ENCODE data around the gene PDZK1IP1.

The PDZK1IP1 gene

DNA sequence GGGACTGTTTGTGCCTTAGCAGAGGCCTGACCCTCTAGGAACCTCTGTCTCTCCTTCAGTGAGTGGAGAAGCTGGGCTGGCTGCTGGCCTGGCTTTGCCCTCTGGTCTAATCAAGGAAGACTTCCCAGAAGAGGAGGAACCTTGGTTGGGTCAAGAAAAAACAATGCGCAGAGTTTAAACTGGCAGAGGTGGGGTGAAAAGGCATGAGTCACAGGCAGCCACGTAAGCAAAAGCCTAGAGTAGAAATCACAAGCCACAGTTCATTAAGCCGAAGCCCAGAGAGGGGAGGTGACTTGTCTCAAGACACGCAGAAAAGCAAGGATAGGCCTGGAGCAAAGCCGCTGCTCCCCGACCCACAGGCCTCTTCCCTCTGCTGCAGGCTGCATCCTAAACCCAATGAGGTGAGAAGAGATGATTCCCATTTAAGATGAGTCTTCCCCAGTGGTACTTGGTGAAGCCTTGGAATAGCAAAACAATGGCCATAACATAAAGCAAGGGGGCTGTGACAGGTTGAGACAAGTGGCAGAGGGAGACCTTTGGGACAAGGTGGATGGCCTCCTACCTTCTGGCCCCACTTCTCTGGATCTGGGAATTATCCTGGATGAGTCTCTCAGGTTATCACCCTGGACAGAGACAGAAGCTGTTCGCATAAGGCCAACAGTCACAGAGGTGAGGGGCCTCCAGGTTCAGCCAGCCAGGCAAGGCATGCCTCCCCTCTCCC lies 7.7 kb downstream of the PDZK1IP1 start:
- no peak overlapping the region for H3K4me3 ChIP-seq (ENCODE audit: low read depth in 1 of 2, low read length in 2 of 2)
- H3K4me1 ChIP-seq (ENCODE audit: control insufficient read depth in 1 of 2, insufficient read depth in 2 of 2, low read length in 2 of 2): peaks cover 14 to 29% of the 10 kb centered on the region in 2 donors

DNA sequence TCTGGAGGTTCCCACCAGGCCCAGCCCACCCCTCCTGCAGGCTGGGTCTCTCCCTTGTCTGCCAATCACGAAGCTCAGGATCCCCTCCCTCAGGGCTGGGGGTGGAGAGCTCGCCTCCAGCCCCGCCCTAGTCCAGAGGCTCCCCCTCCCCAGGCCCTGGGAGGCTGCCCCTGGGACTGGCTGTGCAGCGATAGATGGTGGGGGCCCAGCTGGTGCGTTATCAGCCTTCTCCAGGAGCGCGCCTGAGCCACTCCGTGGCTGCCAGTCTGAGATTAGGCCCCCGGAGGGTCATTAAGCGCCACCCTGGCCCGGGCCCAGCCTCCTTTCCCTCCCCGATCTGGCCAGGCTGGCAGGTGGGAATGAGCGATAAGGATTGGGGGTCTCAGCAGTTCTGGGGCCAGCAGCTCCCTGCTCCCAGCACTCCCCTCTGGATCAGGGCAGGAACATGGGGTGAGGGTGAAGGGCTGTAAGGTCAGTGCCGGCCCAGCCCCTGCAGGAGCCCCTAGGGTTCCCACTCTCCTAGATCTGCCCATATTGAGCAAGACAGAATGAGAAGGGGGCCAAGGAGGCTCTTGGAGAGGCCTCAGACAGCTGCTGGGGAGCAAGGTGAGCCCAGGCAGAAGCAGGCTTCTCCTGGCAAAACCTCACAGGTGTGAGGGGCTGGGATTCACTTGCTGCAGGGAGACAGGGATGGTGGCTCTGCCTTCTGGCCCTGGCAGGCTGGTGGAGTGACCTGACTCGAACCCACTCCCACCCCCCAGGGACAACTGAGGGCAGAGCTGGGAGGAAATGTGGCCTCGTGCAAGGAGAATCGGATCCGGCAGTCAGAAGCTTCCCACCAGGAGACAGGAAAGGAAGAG lies 8.5 kb downstream of the PDZK1IP1 start:
- Histone ChIP-seq H3K36me3 (ENCODE audit: control insufficient read depth in 1 of 2, insufficient read depth in 2 of 2, low read length in 2 of 2) (no peaks in the 10 kb centered on the region), H3K27me3 (ENCODE audit: control insufficient read depth in 1 of 2, insufficient read depth in 2 of 2, low read length in 2 of 2) (peaks cover 0 to 6% of the 10 kb centered on the region in 2 donors), H3K9ac (ENCODE audit: low read depth in 1 of 2, low read length in 2 of 2) (no peak overlapping the region), H3K27ac (ENCODE audit: low read depth, low read length) (no peak overlapping the region), H3K9me3 (ENCODE audit: control insufficient read depth in 1 of 2, low read length in 2 of 2) (no peaks in the 10 kb centered on the region), H3K4me3 (ENCODE audit: low read depth in 1 of 2, low read length in 2 of 2) (no peak overlapping the region), H3K4me1 (ENCODE audit: control insufficient read depth in 1 of 2, insufficient read depth in 2 of 2, low read length in 2 of 2) (peaks cover 14 to 27% of the 10 kb centered on the region in 2 donors)

More for the DNA sequence above, 7.7 kb downstream of the PDZK1IP1 start:
- no peaks in the 10 kb centered on the region for H3K9me3 ChIP-seq (ENCODE audit: control insufficient read depth in 1 of 2, low read length in 2 of 2)
- no peaks in the 10 kb centered on the region for H3K36me3 ChIP-seq (ENCODE audit: control insufficient read depth in 1 of 2, insufficient read depth in 2 of 2, low read length in 2 of 2)
- H3K9ac ChIP-seq (ENCODE audit: low read depth in 1 of 2, low read length in 2 of 2): no peak overlapping the region
- no peak overlapping the region for H3K27ac ChIP-seq (ENCODE audit: low read depth, low read length)
- peaks cover 0 to 6% of the 10 kb centered on the region in 2 donors for H3K27me3 ChIP-seq (ENCODE audit: control insufficient read depth in 1 of 2, insufficient read depth in 2 of 2, low read length in 2 of 2)

DNA sequence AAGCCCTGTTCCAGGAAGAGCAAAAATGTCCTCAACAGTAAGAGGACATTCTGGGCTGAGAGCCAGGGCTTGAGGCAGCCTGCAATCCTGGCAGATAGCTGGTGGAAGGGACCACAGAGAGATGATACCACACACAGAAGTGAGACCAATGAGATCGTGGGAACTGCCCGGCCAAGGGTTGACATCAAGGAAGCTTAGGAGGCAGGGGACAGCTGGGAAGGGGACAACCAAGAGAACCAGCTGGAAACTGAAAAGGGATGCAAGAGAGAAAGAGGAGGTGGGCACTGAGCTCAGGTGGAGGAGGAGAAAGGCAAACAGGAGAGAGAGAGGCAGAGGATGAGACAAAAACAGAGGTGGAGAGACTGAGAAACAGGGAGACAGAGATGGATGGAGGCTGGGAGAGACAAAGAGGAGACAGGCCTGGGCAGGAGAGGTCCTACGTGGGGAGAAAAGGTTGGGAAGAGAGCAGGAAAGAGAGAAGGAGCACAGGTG lies 9.2 kb downstream of the PDZK1IP1 start:
- Histone ChIP-seq H3K9me3 (ENCODE audit: control insufficient read depth in 1 of 2, low read length in 2 of 2) (no peaks in the 10 kb centered on the region), H3K27me3 (ENCODE audit: control insufficient read depth in 1 of 2, insufficient read depth in 2 of 2, low read length in 2 of 2) (peaks cover 0 to 6% of the 10 kb centered on the region in 2 donors), H3K4me1 (ENCODE audit: control insufficient read depth in 1 of 2, insufficient read depth in 2 of 2, low read length in 2 of 2) (peaks cover 14 to 27% of the 10 kb centered on the region in 2 donors), H3K36me3 (ENCODE audit: control insufficient read depth in 1 of 2, insufficient read depth in 2 of 2, low read length in 2 of 2) (no peaks in the 10 kb centered on the region), H3K27ac (ENCODE audit: low read depth, low read length) (no peak overlapping the region), H3K9ac (ENCODE audit: low read depth in 1 of 2, low read length in 2 of 2) (no peak overlapping the region), H3K4me3 (ENCODE audit: low read depth in 1 of 2, low read length in 2 of 2) (no peak overlapping the region)

DNA sequence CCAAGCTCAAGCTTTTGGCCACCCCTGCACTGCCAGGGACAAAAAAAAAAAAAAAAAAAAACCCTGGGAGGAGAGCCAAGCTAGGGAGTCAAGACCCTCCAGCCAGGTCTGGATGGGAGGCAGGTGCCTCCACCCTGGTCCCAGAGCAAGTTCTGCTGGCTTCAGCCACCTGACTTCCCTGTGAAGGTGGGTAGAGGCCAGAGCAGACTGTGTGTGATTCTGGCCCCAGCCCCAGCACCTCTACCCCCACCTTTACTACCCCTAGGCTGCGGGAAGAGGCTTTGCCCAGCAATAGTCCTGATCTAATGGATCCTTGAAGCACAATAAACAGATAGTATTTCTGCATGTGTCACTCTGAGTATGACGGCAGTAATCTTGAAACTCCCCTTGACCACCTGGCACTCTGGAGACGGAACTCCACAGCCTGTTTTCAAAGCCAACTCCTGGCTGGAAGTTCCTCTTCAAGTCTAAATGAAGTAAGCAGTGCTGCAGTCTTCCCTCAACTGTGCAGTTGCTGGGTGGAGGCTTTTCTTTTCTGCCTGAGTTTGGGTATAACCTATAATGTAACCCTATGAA lies 9.8 kb downstream of the PDZK1IP1 start:
- H3K27me3 ChIP-seq (ENCODE audit: control insufficient read depth in 1 of 2, insufficient read depth in 2 of 2, low read length in 2 of 2): peaks cover 0 to 6% of the 10 kb centered on the region in 2 donors
- no peaks in the 10 kb centered on the region for H3K9me3 ChIP-seq (ENCODE audit: control insufficient read depth in 1 of 2, low read length in 2 of 2)
- peak overlapping the region in 1 of 2 donors; percentile 80 for H3K4me3 ChIP-seq (ENCODE audit: low read depth in 1 of 2, low read length in 2 of 2)
- peaks cover 14 to 27% of the 10 kb centered on the region in 2 donors for H3K4me1 ChIP-seq (ENCODE audit: control insufficient read depth in 1 of 2, insufficient read depth in 2 of 2, low read length in 2 of 2)
- no peaks in the 10 kb centered on the region for H3K36me3 ChIP-seq (ENCODE audit: control insufficient read depth in 1 of 2, insufficient read depth in 2 of 2, low read length in 2 of 2)
- no peak overlapping the region for H3K27ac ChIP-seq (ENCODE audit: low read depth, low read length)
- peak overlapping the region in 1 of 2 donors; percentile 67 for H3K9ac ChIP-seq (ENCODE audit: low read depth in 1 of 2, low read length in 2 of 2)

DNA sequence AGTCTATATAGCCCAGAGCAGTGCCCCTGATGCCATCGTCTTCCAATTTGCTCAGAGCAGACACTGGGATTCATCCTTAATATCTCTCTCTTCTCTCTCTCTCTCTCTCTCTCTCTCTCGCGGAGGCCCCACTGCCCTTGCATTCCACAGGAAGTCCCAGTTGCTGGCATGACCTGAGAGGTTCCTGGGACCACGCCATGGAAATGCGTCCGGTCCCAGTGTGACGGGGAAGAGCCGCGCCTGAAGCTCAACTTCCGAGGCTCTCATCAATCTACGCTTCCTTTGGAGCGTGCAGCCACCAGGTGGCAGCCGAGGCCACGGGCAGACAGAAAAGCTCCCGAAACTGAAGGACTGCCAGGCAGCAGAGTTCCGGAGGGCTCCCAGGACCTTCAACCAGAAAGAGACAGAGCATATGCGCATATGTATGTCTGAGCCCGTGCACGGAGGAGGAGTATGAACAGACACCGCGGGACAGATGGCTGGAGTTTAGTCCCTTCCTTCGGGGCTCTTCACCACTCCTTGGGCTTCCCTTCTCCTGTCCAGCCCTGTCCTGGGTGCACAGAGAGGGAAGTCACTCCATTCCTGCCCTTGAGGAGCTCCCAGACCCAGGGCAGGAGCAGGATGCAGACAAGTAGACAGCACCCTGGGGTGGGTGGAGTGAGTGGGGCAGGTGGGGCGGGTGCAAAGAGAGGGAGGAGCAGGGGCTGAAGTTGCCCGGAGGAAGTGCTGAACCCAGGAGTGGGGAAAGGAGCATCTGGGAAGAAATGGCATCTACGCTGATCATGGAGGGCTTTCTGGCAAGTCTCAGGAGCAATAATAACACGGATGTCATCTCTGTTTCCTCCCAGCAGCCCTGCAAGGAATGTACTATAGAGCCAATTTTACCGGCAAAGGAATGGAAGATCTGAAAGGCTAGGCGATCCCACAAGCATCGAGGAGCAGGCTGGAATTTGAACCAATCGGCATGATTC lies 10.5 kb downstream of the PDZK1IP1 start:
- Histone ChIP-seq H3K27me3 (ENCODE audit: control insufficient read depth in 1 of 2, insufficient read depth in 2 of 2, low read length in 2 of 2) (peaks cover 0 to 6% of the 10 kb centered on the region in 2 donors), H3K27ac (ENCODE audit: low read depth, low read length) (no peak overlapping the region), H3K4me1 (ENCODE audit: control insufficient read depth in 1 of 2, insufficient read depth in 2 of 2, low read length in 2 of 2) (peaks cover 14 to 27% of the 10 kb centered on the region in 2 donors), H3K9ac (ENCODE audit: low read depth in 1 of 2, low read length in 2 of 2) (peak overlapping the region; percentile 55 to 67), H3K9me3 (ENCODE audit: control insufficient read depth in 1 of 2, low read length in 2 of 2) (no peaks in the 10 kb centered on the region), H3K36me3 (ENCODE audit: control insufficient read depth in 1 of 2, insufficient read depth in 2 of 2, low read length in 2 of 2) (no peaks in the 10 kb centered on the region), H3K4me3 (ENCODE audit: low read depth in 1 of 2, low read length in 2 of 2) (peak overlapping the region; percentile 78 to 80)

DNA sequence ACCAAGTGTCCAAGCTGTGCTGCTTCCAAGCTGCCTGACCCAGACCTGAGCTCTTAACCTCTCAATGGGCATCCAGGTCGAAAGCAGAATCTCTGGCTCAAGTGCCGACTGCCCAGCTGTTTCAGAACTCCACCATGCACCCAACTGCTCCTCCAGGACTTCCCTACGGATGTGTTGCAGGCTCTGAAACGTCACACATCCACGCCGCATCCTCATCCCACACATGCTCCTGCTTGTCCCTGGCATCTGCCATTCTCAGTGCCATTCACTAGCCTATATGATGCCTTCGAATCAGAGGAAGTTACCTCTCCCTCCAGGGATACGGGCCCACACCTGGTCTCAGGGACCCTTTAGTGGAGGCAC lies 11.2 kb downstream of the PDZK1IP1 start:
- H3K27ac ChIP-seq (ENCODE audit: low read depth, low read length): no peak overlapping the region
- H3K27me3 ChIP-seq (ENCODE audit: control insufficient read depth in 1 of 2, insufficient read depth in 2 of 2, low read length in 2 of 2): peaks cover 0 to 6% of the 10 kb centered on the region in 2 donors
- peak overlapping the region; percentile 78 to 80 for H3K4me3 ChIP-seq (ENCODE audit: low read depth in 1 of 2, low read length in 2 of 2)
- no peaks in the 10 kb centered on the region for H3K36me3 ChIP-seq (ENCODE audit: control insufficient read depth in 1 of 2, insufficient read depth in 2 of 2, low read length in 2 of 2)
- no peak overlapping the region for H3K9ac ChIP-seq (ENCODE audit: low read depth in 1 of 2, low read length in 2 of 2)
- H3K9me3 ChIP-seq (ENCODE audit: control insufficient read depth in 1 of 2, low read length in 2 of 2): no peaks in the 10 kb centered on the region
- H3K4me1 ChIP-seq (ENCODE audit: control insufficient read depth in 1 of 2, insufficient read depth in 2 of 2, low read length in 2 of 2): peaks cover 14 to 27% of the 10 kb centered on the region in 2 donors

DNA sequence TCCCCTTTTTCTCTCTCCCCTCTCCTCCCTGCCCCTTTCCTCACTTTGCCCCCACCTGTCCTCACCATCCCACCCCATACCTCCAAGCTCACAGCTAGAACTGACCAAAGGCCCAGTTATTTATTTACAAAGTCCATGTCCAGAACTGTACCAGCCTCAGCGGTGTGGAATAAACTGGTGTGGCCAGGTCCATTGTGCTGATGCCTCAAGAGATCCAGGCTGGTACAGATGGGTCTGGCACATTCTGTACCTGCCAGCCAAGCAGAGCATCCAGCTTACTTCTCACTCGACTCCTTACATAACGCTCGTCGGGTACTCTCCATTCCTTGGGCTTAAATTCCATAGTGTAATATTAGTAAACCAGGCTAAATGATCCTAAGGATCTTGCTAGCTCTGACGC lies 11.8 kb downstream of the PDZK1IP1 start:
- H3K9me3 ChIP-seq (ENCODE audit: control insufficient read depth in 1 of 2, low read length in 2 of 2): no peaks in the 10 kb centered on the region
- peaks cover 0 to 6% of the 10 kb centered on the region in 2 donors for H3K27me3 ChIP-seq (ENCODE audit: control insufficient read depth in 1 of 2, insufficient read depth in 2 of 2, low read length in 2 of 2)
- H3K4me3 ChIP-seq (ENCODE audit: low read depth in 1 of 2, low read length in 2 of 2): no peak overlapping the region
- H3K9ac ChIP-seq (ENCODE audit: low read depth in 1 of 2, low read length in 2 of 2): no peak overlapping the region
- H3K4me1 ChIP-seq (ENCODE audit: control insufficient read depth in 1 of 2, insufficient read depth in 2 of 2, low read length in 2 of 2): peaks cover 14 to 27% of the 10 kb centered on the region in 2 donors
- no peak overlapping the region for H3K27ac ChIP-seq (ENCODE audit: low read depth, low read length)
- no peaks in the 10 kb centered on the region for H3K36me3 ChIP-seq (ENCODE audit: control insufficient read depth in 1 of 2, insufficient read depth in 2 of 2, low read length in 2 of 2)

DNA sequence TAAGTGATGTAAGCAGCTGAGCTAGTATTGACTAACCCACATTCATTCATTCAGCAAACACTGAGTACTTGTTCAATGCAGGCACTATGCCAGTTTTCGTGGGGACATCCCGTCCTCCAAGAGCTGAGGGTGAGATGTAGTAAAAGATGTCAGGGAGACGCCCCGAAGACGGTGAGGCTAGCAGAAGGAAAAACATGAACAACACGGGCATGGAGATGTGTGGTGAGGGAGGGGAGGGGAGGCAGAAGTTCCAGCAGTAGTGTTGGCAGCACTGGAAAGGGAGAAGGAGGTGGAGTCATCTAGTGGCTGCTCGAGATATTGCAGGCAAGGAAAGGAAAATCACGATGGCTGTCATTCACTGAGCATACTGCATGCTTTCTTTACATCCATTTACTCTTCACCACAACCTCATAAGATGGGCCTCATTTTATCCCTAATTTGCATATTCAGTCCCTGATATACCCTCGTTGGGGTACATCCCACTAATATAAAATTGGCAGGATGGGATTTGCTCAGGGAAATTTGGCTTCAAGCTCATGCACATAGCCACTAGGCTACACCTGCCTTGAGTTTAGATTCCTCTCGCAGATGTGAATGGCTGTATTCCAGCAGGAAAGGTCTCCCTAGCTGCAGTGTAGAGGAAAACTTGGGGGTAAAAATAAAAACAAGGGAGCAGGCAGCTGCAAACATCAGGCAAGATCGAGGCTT lies 14.5 kb downstream of the PDZK1IP1 start:
- Histone ChIP-seq H3K9ac (ENCODE audit: low read depth in 1 of 2, low read length in 2 of 2) (no peak overlapping the region), H3K4me1 (ENCODE audit: control insufficient read depth in 1 of 2, insufficient read depth in 2 of 2, low read length in 2 of 2) (peaks cover 11 to 13% of the 10 kb centered on the region in 2 donors), H3K27me3 (ENCODE audit: control insufficient read depth in 1 of 2, insufficient read depth in 2 of 2, low read length in 2 of 2) (peaks cover 0 to 4% of the 10 kb centered on the region in 2 donors), H3K4me3 (ENCODE audit: low read depth in 1 of 2, low read length in 2 of 2) (no peak overlapping the region), H3K36me3 (ENCODE audit: control insufficient read depth in 1 of 2, insufficient read depth in 2 of 2, low read length in 2 of 2) (no peaks in the 10 kb centered on the region), H3K9me3 (ENCODE audit: control insufficient read depth in 1 of 2, low read length in 2 of 2) (no peaks in the 10 kb centered on the region), H3K27ac (ENCODE audit: low read depth, low read length) (no peak overlapping the region)

DNA sequence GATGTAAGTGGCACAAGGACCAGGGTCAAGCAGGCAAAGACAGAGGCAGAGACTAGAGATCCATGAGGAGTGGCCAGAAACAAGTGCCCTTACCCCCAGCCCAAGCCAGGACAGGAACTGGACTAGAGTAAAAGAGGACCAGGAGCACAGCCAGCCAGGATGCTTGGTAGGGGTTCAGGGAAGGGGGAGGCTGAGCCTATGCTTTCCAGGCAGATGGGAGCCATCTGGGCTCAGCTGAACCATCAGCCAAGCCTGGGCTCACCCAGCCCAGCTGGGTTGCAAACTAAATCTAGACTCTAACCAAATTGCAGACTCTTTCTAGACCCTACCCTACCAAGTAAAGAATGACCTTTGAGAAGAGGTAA lies 15.2 kb downstream of the PDZK1IP1 start:
- H3K4me1 ChIP-seq (ENCODE audit: control insufficient read depth in 1 of 2, insufficient read depth in 2 of 2, low read length in 2 of 2): peaks cover 4 to 5% of the 10 kb centered on the region in 2 donors
- H3K27ac ChIP-seq (ENCODE audit: low read depth, low read length): no peak overlapping the region
- no peak overlapping the region for H3K9ac ChIP-seq (ENCODE audit: low read depth in 1 of 2, low read length in 2 of 2)
- H3K9me3 ChIP-seq (ENCODE audit: control insufficient read depth in 1 of 2, low read length in 2 of 2): no peaks in the 10 kb centered on the region
- H3K4me3 ChIP-seq (ENCODE audit: low read depth in 1 of 2, low read length in 2 of 2): no peak overlapping the region
- H3K36me3 ChIP-seq (ENCODE audit: control insufficient read depth in 1 of 2, insufficient read depth in 2 of 2, low read length in 2 of 2): no peaks in the 10 kb centered on the region
- no peaks in the 10 kb centered on the region for H3K27me3 ChIP-seq (ENCODE audit: control insufficient read depth in 1 of 2, insufficient read depth in 2 of 2, low read length in 2 of 2)
